ENCODE data around the gene ADNP.

- TF ChIP-seq SIN3A (IDR thresholded peaks at IDR 0.05; ENCODE audit: borderline replicate concordance, low read depth, low read length) = no peak
- no peak for TF ChIP-seq SMC3 (IDR thresholded peaks at IDR 0.05; ENCODE audit: low read depth, low read length)
- no peak for TF ChIP-seq USF2 (IDR thresholded peaks at IDR 0.05; ENCODE audit: borderline replicate concordance, low read depth, low read length)
- TF ChIP-seq EZH2phosphoT487 (IDR thresholded peaks at IDR 0.05; ENCODE audit: borderline replicate concordance, low read depth) = no peak
- no peak for TF ChIP-seq NFIC (IDR thresholded peaks at IDR 0.05; ENCODE audit: borderline replicate concordance)
- no peak for TF ChIP-seq CTCF (IDR thresholded peaks at IDR 0.05)
- no peak for TF ChIP-seq TAF1 (IDR thresholded peaks at IDR 0.05; ENCODE audit: borderline replicate concordance, low read depth, low read length)
Measured at GRCh38 chr20:50891138-50891537, 40.1 kb downstream of the ADNP start.

Measured in SK-N-SH (cell line).